A549 treated with AZD9567 at 1 μM for 4 hours (cell line): ENCODE results near the gene GUCY1A2. TPM values are rescaled to one million over a fixed set of nuclear protein-coding genes. Genes with fewer than 3 reads are reported as not detected.

ENCODE experiments used
- total RNA-seq: library from RNA; stranded (reverse); fragments of 200-300 nt; extraction: Qiagen RNA extraction; gene quantifications from 5 replicates; pipeline ENCODE4 v1.2.3, GENCODE V29; 2022; ENCODE audit not compliant: insufficient read depth

Gene GUCY1A2, protein sequence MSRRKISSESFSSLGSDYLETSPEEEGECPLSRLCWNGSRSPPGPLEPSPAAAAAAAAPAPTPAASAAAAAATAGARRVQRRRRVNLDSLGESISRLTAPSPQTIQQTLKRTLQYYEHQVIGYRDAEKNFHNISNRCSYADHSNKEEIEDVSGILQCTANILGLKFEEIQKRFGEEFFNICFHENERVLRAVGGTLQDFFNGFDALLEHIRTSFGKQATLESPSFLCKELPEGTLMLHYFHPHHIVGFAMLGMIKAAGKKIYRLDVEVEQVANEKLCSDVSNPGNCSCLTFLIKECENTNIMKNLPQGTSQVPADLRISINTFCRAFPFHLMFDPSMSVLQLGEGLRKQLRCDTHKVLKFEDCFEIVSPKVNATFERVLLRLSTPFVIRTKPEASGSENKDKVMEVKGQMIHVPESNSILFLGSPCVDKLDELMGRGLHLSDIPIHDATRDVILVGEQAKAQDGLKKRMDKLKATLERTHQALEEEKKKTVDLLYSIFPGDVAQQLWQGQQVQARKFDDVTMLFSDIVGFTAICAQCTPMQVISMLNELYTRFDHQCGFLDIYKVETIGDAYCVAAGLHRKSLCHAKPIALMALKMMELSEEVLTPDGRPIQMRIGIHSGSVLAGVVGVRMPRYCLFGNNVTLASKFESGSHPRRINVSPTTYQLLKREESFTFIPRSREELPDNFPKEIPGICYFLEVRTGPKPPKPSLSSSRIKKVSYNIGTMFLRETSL
- total RNA-seq, result 0.03 to 0.06 TPM (median 0.05 TPM) in 4 of 5 replicates, not detected in the other

DNA sequence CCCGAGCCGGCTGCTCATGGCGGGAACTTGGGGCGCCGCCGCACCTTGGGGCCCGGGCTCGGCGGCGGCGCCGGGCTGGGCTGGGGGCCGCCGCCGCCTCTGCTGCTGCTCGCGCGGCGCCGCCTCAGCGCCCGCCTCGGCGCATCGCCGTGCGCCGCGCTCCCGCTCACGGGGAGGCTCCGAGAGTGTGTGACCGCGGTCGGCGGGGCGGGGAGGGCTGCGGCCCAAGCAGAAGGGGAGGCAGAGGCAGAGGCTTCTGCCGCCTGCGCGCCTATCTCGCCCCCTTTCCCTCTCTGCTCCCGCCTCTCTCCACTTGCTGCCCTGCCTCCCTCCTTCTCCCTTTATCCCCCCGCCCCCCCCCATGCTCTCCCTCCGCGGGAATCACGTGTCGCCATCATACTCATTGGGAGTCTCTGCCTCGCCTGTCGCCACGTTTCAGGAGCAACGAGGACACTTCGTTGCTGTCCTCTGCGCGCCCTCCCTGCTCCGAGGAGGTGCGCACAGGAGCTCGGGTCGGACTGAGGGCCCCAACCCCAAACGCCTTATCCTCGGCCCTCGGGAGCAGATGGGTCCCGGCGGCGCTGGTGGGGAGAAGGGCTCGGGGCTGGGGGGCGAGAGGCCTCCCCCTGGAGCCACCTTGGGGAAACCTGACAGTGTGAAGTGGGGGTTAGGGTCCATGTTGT, at the start of gene GUCY1A2:
Gene GUCY1A2, minus strand, starts transcription at position 258 of the 683 bp plus-strand sequence. CDS start 421 bp downstream, outside the sequence.

